HG03175 (cell line): Measurements from ENCODE around the gene ZNF512.
"Not testable (repeated sequence)": the region's sequence is repeated elsewhere in the genome, so short reads cannot be mapped to it uniquely, and the experiment has no call there.

Source experiments
- ATAC-seq: cut with Tn5 transposase; IDR thresholded peaks from one replicate; pipeline ENCODE4 v1.9.1; 2021; ENCODE audit warnings: mild to moderate bottlenecking, moderate library complexity; ENCODE audit not compliant: unreplicated experiment

Gene ZNF512

GRCh38 chr2:27582129-27582694 lies 630 bp upstream of the ZNF512 start:
- ATAC-seq = no peak

- no peak for ATAC-seq
These were observed 611 bp downstream of the ZNF512 start for GRCh38 chr2:27583390-27583915.

GRCh38 chr2:27584597-27584996 lies 1.8 kb downstream of the ZNF512 start:
- ATAC-seq = no peak

GRCh38 chr2:27587025-27587424 lies 4.2 kb downstream of the ZNF512 start:
- no peak for ATAC-seq

- ATAC-seq = no peak
These were observed 5.5 kb downstream of the ZNF512 start for GRCh38 chr2:27588308-27588707.

GRCh38 chr2:27591745-27592144 lies 8.9 kb downstream of the ZNF512 start:
- ATAC-seq = no peak

GRCh38 chr2:27593240-27593639 lies 10.4 kb downstream of the ZNF512 start:
- no peak for ATAC-seq

GRCh38 chr2:27594020-27594703 lies 11.3 kb downstream of the ZNF512 start:
- not testable (repeated sequence) for ATAC-seq

GRCh38 chr2:27595412-27595811 lies 12.6 kb downstream of the ZNF512 start:
- ATAC-seq = not testable (repeated sequence)

- ATAC-seq = no peak
These were observed 13.8 kb downstream of the ZNF512 start for GRCh38 chr2:27596627-27597026.

- ATAC-seq = no peak
These were observed 23.8 kb downstream of the ZNF512 start for GRCh38 chr2:27606611-27607010.

- no peak for ATAC-seq
These were observed 31.1 kb downstream of the ZNF512 start for GRCh38 chr2:27613985-27614384.

GRCh38 chr2:27615316-27615715 lies 32.5 kb downstream of the ZNF512 start:
- no peak for ATAC-seq

- ATAC-seq = no peak
These were observed 38.7 kb downstream of the ZNF512 start for GRCh38 chr2:27621524-27621923.

GRCh38 chr2:27622921-27623384 lies 40.1 kb downstream of the ZNF512 start:
- no peak for ATAC-seq

- ATAC-seq = no peak
These were observed 42.1 kb downstream of the ZNF512 start for GRCh38 chr2:27624943-27625342.

- ATAC-seq = not testable (repeated sequence)
These were observed 43.5 kb downstream of the ZNF512 start for GRCh38 chr2:27626323-27626722.

- ATAC-seq = not testable (repeated sequence)
These were observed 44.1 kb downstream of the ZNF512 start for GRCh38 chr2:27626921-27627320.

GRCh38 chr2:27627963-27628766 lies 45.3 kb downstream of the ZNF512 start:
- peak; percentile 35 for ATAC-seq

- ATAC-seq = peak; percentile 99
These were observed 46.2 kb downstream of the ZNF512 start, which contains the start of the genes CCDC121 and GPN1 for GRCh38 chr2:27628767-27629709. Gene CCDC121 (minus strand): TSS chr2:27629012. CDS start chr2:27627799, 1,213 bp downstream. Gene GPN1 (plus strand): TSS chr2:27629050. CDS start chr2:27629059, 9 bp downstream.
